Activated CD4-positive, alpha-beta T cell treated with anti-CD3 and anti-CD28 coated beads, Interleukin-2, amount 50 U/mL, for 24 hours (primary cell): ENCODE results near the gene FYB1.

Source experiments
- DNase-seq, 2 donors: peaks; one replicate each; pipeline ENCODE4 v3.0.0-alpha.2; 2020; ENCODE audit warnings: low read depth in 1 of 2, low spot score in 1 of 2

The FYB1 gene

GRCh38 chr5:39121922-39122321 lies 97.4 kb downstream of the FYB1 start:
- DNase-seq = no peak

GRCh38 chr5:39121315-39121714 lies 98.0 kb downstream of the FYB1 start:
- no peak for DNase-seq

GRCh38 chr5:39120052-39120420 lies 99.3 kb downstream of the FYB1 start:
- no peak for DNase-seq

GRCh38 chr5:39119404-39120051 lies 99.8 kb downstream of the FYB1 start:
- no peak for DNase-seq

- DNase-seq = no peak
These were observed 100.7 kb downstream of the FYB1 start for GRCh38 chr5:39118638-39119037.

GRCh38 chr5:39117401-39117800 lies 102.0 kb downstream of the FYB1 start:
- no peak for DNase-seq

- no peak for DNase-seq
These were observed 102.8 kb downstream of the FYB1 start for GRCh38 chr5:39116344-39117170.

GRCh38 chr5:39115644-39116343 lies 103.6 kb downstream of the FYB1 start:
- DNase-seq = no peak

- DNase-seq = no peak
These were observed 105.2 kb downstream of the FYB1 start for GRCh38 chr5:39114155-39114554.

- DNase-seq = no peak
These were observed 105.9 kb downstream of the FYB1 start for GRCh38 chr5:39113354-39113953.

- DNase-seq = no peak
These were observed 109.8 kb downstream of the FYB1 start for GRCh38 chr5:39109606-39110005.

- DNase-seq = no peak
These were observed 110.4 kb downstream of the FYB1 start for GRCh38 chr5:39108987-39109386.

GRCh38 chr5:39107350-39107749 lies 112.0 kb downstream of the FYB1 start:
- no peak for DNase-seq

GRCh38 chr5:39106322-39106721 lies 113.0 kb downstream of the FYB1 start:
- no peak for DNase-seq

- no peak for DNase-seq
These were observed 115.1 kb downstream of the FYB1 start for GRCh38 chr5:39104221-39104620.

GRCh38 chr5:39102684-39103155 lies 116.6 kb downstream of the FYB1 start:
- DNase-seq = no peak

- DNase-seq = no peak
These were observed 118.4 kb downstream of the FYB1 start for GRCh38 chr5:39100851-39101396.

GRCh38 chr5:39100301-39100850 lies 119.0 kb downstream of the FYB1 start:
- no peak for DNase-seq

- DNase-seq = no peak
These were observed 119.5 kb downstream of the FYB1 start for GRCh38 chr5:39099831-39100230.

- DNase-seq = no peak
These were observed 126.0 kb downstream of the FYB1 start for GRCh38 chr5:39093352-39093751.
